ENCODE data around the gene C6orf89. TPM values are rescaled to one million over a fixed set of nuclear protein-coding genes. Genes with fewer than 3 reads are reported as not detected.

C6orf89 gene
- total and polyA plus RNA-seq, 8 donors = 11.6 to 39.2 (median 30.6) TPM

GRCh38 chr6:36847991-36848390 is 37.8 kb upstream of the C6orf89 start:
- Histone ChIP-seq H3K4me1 (peaks cover 0 to 4% (median 0%) of the 10 kb centered on the region in 3 donors), H3K9me3 (no peaks in the 10 kb centered on the region), H3K27me3 (no peaks in the 10 kb centered on the region), H3K36me3 (no peaks in the 10 kb centered on the region), H3K4me3 (no peak overlapping the region), H3K27ac (no peak overlapping the region)
- DNase-seq (no peak), ATAC-seq (no peak), FAIRE-seq (no peak)
- TF ChIP-seq CTCF (IDR thresholded peaks at IDR 0.05) = no peak
- WGBS, 2 donors = 93 to 95% methylated on average over 6 of the region's 6 CpGs
- intact Hi-C loops (cut with DNase I) = loop anchor here in 2 of 3 donors (5.0 kb wide), 1 partner anchor 81 kb away; no protein-coding TSS in a partner anchor

GRCh38 chr6:36848658-36849441 is 36.9 kb upstream of the C6orf89 start:
- DNase-seq (peak; percentile 74 to 84 (median 78)), FAIRE-seq (no peak), ATAC-seq (peak; percentile 89 to 95 (median 93))
- intact Hi-C loops (cut with DNase I) = loop anchor here in 2 of 3 donors (5.0 kb wide), 1 partner anchor 82 kb away; no protein-coding TSS in a partner anchor
- no peak for TF ChIP-seq CTCF (IDR thresholded peaks at IDR 0.05)
- peak overlapping the region in 3 of 4 donors; percentile 23 to 36 (median 23) for H3K27ac ChIP-seq
- peak overlapping the region in 2 of 4 donors; percentile 25 to 34 for H3K4me3 ChIP-seq
- no peaks in the 10 kb centered on the region for H3K36me3 ChIP-seq
- 5 to 10% methylated on average over 26 of the region's 26 CpGs for whole genome bisulfite sequencing, 2 donors
- H3K27me3 ChIP-seq = no peaks in the 10 kb centered on the region
- H3K4me1 ChIP-seq = peaks cover 0 to 4% (median 0%) of the 10 kb centered on the region in 3 donors
- no peaks in the 10 kb centered on the region for H3K9me3 ChIP-seq

- FAIRE-seq (no peak), DNase-seq (no peak), ATAC-seq (no peak)
- H3K36me3 ChIP-seq = peaks cover 0 to 2% (median 0%) of the 10 kb centered on the region in 3 donors
- no peak for TF ChIP-seq CTCF (IDR thresholded peaks at IDR 0.05)
- no peaks in the 10 kb centered on the region for H3K9me3 ChIP-seq
- H3K27me3 ChIP-seq = no peaks in the 10 kb centered on the region
- peaks cover 0 to 4% (median 0%) of the 10 kb centered on the region in 3 donors for H3K4me1 ChIP-seq
- H3K4me3 ChIP-seq = no peak overlapping the region
- WGBS, 2 donors = 92 to 94% methylated on average over 9 of the region's 9 CpGs
- intact Hi-C loops (cut with DNase I) = no loop called here
- no peak overlapping the region for H3K27ac ChIP-seq
These were observed 35.7 kb upstream of the C6orf89 start for GRCh38 chr6:36850021-36850420.

- DNase-seq (peak in 3 of 6 donors; percentile 48 to 65 (median 49)), FAIRE-seq (no peak), ATAC-seq (peak in 3 of 4 donors; percentile 49 to 59 (median 55))
- Histone ChIP-seq H3K4me3 (no peak overlapping the region), H3K27me3 (no peaks in the 10 kb centered on the region), H3K9me3 (no peaks in the 10 kb centered on the region), H3K27ac (no peak overlapping the region), H3K4me1 (peaks cover 0 to 4% (median 0%) of the 10 kb centered on the region in 3 donors), H3K36me3 (peaks cover 0 to 9% (median 0%) of the 10 kb centered on the region in 3 donors)
- intact Hi-C loops (cut with DNase I) = no loop called here
- peak; percentile 61 to 79 (median 66) for TF ChIP-seq CTCF (IDR thresholded peaks at IDR 0.05)
- WGBS, 2 donors = 34 to 52% methylated on average over 3 of the region's 3 CpGs
These were observed 34.6 kb upstream of the C6orf89 start for GRCh38 chr6:36851149-36851614.

All from pancreas (tissue), 10 donors.